H7 (cell line): ENCODE data around the gene PPEF1. TPM values are rescaled to one million over a fixed set of nuclear protein-coding genes. Genes with fewer than 3 reads are reported as not detected.

Source experiments
- DNase-seq: peaks from one replicate; pipeline ENCODE4 v3.0.0; 2012
- H3K27me3 ChIP-seq: 2 replicates; pipeline ENCODE4 v1.6.0; 2011; ENCODE audit warnings: mild to moderate bottlenecking, low read length; ENCODE audit not compliant: control insufficient read depth, insufficient read depth
- H3K36me3 ChIP-seq: replicated peaks from 2 replicates; pipeline ENCODE4 v1.5.1; 2011; ENCODE audit warnings: low read length; ENCODE audit not compliant: control insufficient read depth, insufficient read depth
- H3K4me3 ChIP-seq: 2 replicates; pipeline ENCODE4 v1.5.1; 2011; ENCODE audit warnings: low read depth, mild to moderate bottlenecking, control low read depth, low read length, moderate library complexity; ENCODE audit not compliant: insufficient read depth
- total RNA-seq: library from RNA; depleted of rRNA; stranded (reverse); fragments of >200 nt; shearing (Covaris generic); gene quantifications from 2 replicates; pipeline ENCODE4 v1.2.3, GENCODE V29; 2014; rRNA removed

Gene PPEF1
- 0.10 and 0.37 TPM in 2 replicates for total RNA-seq

- no peak for DNase-seq
- Histone ChIP-seq H3K27me3 (no peaks in the 10 kb centered on the region), H3K4me3 (no peak within 1 kb of the TSS), H3K36me3 (no peaks in the 10 kb centered on the region)
Measured at GRCh38 chrX:18707426-18708049, at the start of gene PPEF1. Gene PPEF1, plus strand, starts transcription at chrX:18707645. Its CDS starts 136 bp downstream, at chrX:18707781.

GRCh38 chrX:18661273-18661672, 46.2 kb upstream of the PPEF1 start:
- Histone ChIP-seq H3K36me3 (no peaks in the 10 kb centered on the region), H3K4me3 (no peak overlapping the region), H3K27me3 (no peaks in the 10 kb centered on the region)
- DNase-seq = no peak

- no peaks in the 10 kb centered on the region for H3K36me3 ChIP-seq
- peak; percentile 69 for DNase-seq
- no peak overlapping the region for H3K4me3 ChIP-seq
- no peaks in the 10 kb centered on the region for H3K27me3 ChIP-seq
Measured at GRCh38 chrX:18664947-18665346, 42.5 kb upstream of the PPEF1 start.

- Histone ChIP-seq H3K4me3 (no peak overlapping the region), H3K27me3 (no peaks in the 10 kb centered on the region), H3K36me3 (no peaks in the 10 kb centered on the region)
- no peak for DNase-seq
Measured at GRCh38 chrX:18666614-18667013, 40.8 kb upstream of the PPEF1 start.

GRCh38 chrX:18668071-18668835, 39.2 kb upstream of the PPEF1 start:
- Histone ChIP-seq H3K36me3 (no peaks in the 10 kb centered on the region), H3K27me3 (no peaks in the 10 kb centered on the region), H3K4me3 (no peak overlapping the region)
- no peak for DNase-seq

GRCh38 chrX:18672008-18672407, 35.4 kb upstream of the PPEF1 start, which contains the start of gene RS1:
Gene RS1, minus strand, starts transcription at chrX:18672108. Its CDS starts 40 bp downstream, at chrX:18672068.
- H3K27me3 ChIP-seq = no peaks in the 10 kb centered on the region
- H3K4me3 ChIP-seq = no peak within 1 kb of the TSS
- DNase-seq = no peak
- no peaks in the 10 kb centered on the region for H3K36me3 ChIP-seq

- H3K27me3 ChIP-seq = no peaks in the 10 kb centered on the region
- no peaks in the 10 kb centered on the region for H3K36me3 ChIP-seq
- peak; percentile 72 for DNase-seq
- peak overlapping the region; percentile 59 for H3K4me3 ChIP-seq
Measured at GRCh38 chrX:18674417-18674787, 33.0 kb upstream of the PPEF1 start.

GRCh38 chrX:18674788-18675735, 32.4 kb upstream of the PPEF1 start:
- no peaks in the 10 kb centered on the region for H3K36me3 ChIP-seq

GRCh38 chrX:18676050-18676449, 31.4 kb upstream of the PPEF1 start:
- DNase-seq = no peak
- Histone ChIP-seq H3K27me3 (no peaks in the 10 kb centered on the region), H3K4me3 (no peak overlapping the region), H3K36me3 (no peaks in the 10 kb centered on the region)

More at GRCh38 chrX:18674788-18675735, 32.4 kb upstream of the PPEF1 start:
- Histone ChIP-seq H3K4me3 (peak overlapping the region; percentile 59), H3K27me3 (no peaks in the 10 kb centered on the region)
- DNase-seq = peak; percentile 89

- DNase-seq = peak; percentile 69
- H3K4me3 ChIP-seq = no peak overlapping the region
Measured at GRCh38 chrX:18676470-18676869, 31.0 kb upstream of the PPEF1 start.

GRCh38 chrX:18677161-18677869, 30.1 kb upstream of the PPEF1 start:
- no peak for DNase-seq
- no peaks in the 10 kb centered on the region for H3K27me3 ChIP-seq
- no peaks in the 10 kb centered on the region for H3K36me3 ChIP-seq
- H3K4me3 ChIP-seq = no peak overlapping the region

More at GRCh38 chrX:18676470-18676869, 31.0 kb upstream of the PPEF1 start:
- H3K27me3 ChIP-seq = no peaks in the 10 kb centered on the region
- H3K36me3 ChIP-seq = no peaks in the 10 kb centered on the region

- H3K27me3 ChIP-seq = no peaks in the 10 kb centered on the region
- no peaks in the 10 kb centered on the region for H3K36me3 ChIP-seq
- no peak for DNase-seq
- H3K4me3 ChIP-seq = no peak overlapping the region
Measured at GRCh38 chrX:18681996-18682395, 25.4 kb upstream of the PPEF1 start.

- H3K4me3 ChIP-seq = no peak overlapping the region
- H3K27me3 ChIP-seq = no peaks in the 10 kb centered on the region
- no peaks in the 10 kb centered on the region for H3K36me3 ChIP-seq
- DNase-seq = no peak
Measured at GRCh38 chrX:18682979-18683387, 24.5 kb upstream of the PPEF1 start.
